Measurements from ENCODE around the gene ANXA10. TPM values are rescaled to one million over a fixed set of nuclear protein-coding genes. Genes with fewer than 3 reads are reported as not detected.
A peak's percentile ranks its signal among the peaks of the same experiment; 100 is the strongest.

ANXA10 gene, protein sequence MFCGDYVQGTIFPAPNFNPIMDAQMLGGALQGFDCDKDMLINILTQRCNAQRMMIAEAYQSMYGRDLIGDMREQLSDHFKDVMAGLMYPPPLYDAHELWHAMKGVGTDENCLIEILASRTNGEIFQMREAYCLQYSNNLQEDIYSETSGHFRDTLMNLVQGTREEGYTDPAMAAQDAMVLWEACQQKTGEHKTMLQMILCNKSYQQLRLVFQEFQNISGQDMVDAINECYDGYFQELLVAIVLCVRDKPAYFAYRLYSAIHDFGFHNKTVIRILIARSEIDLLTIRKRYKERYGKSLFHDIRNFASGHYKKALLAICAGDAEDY
- total RNA-seq, result 1.1 and 1.2 TPM in 2 replicates

DNA sequence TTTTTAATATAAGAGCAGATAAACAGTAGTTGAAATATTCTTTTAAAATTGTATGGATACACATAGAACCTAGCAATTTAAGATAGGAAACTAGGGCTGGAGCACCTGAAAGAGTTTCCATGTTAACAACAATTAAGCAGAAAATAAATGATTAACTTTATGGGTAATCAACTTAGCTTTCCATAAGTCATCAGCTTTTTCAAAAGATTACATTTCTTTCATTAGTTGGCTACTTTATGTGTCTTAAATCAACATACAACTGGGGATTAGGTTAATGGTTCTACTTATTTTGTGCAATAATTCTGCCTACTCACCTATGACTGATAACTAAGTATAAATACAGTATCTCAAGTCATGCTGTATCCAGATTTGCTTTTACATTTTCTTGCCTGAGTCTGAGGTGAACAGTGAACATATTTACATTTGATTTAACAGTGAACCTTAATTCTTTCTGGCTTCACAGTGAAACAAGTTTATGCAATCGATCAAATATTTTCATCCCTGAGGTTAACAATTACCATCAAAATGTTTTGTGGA, at the start of gene ANXA10:
ANXA10 (plus strand) TSS at position 362 of the 537 bp plus-strand sequence; CDS start at position 526, 164 bp downstream.
- H4K20me1 ChIP-seq (ENCODE audit: insufficient read depth, low read length), result no peaks in the 10 kb centered on the region
- H3K79me2 ChIP-seq (ENCODE audit: insufficient read depth, low read length), result no peaks in the 10 kb centered on the region
- H3K4me1 ChIP-seq (ENCODE audit: insufficient read depth, low read length), result peaks cover 21% of the 10 kb centered on the region
- no peak within 1 kb of the TSS for H3K4me3 ChIP-seq (ENCODE audit: insufficient read depth, low read length)
- peak; percentile 35 for DNase-seq (ENCODE audit: insufficient read length, low spot score, missing footprints)
- H3K4me2 ChIP-seq (ENCODE audit: insufficient read depth, low read length), result no peak within 1 kb of the TSS
- peak within 1 kb of the TSS; percentile 36 for H2AFZ ChIP-seq (ENCODE audit: low read length)
- H3K9me3 ChIP-seq (ENCODE audit: low read depth, low read length), result peaks cover 9% of the 10 kb centered on the region
- no peaks in the 10 kb centered on the region for H3K36me3 ChIP-seq (ENCODE audit: insufficient read depth, low read length)
- no peaks in the 10 kb centered on the region for H3K27me3 ChIP-seq (ENCODE audit: insufficient read depth, low read length)
- no peak within 1 kb of the TSS for H3K27ac ChIP-seq (ENCODE audit: low read depth, low read length)
- TF ChIP-seq CTCF (IDR thresholded peaks at IDR 0.05; ENCODE audit: extremely low read depth, low read depth, low read length), result no peak

GRCh38 chr4:168045354-168045753, 47.0 kb upstream of the ANXA10 start:
- no peak overlapping the region for H3K27ac ChIP-seq (ENCODE audit: low read depth, low read length)
- no peak overlapping the region for H3K4me2 ChIP-seq (ENCODE audit: insufficient read depth, low read length)
- no peak for TF ChIP-seq CTCF (IDR thresholded peaks at IDR 0.05; ENCODE audit: extremely low read depth, low read depth, low read length)
- no peaks in the 10 kb centered on the region for H3K36me3 ChIP-seq (ENCODE audit: insufficient read depth, low read length)
- no peaks in the 10 kb centered on the region for H3K27me3 ChIP-seq (ENCODE audit: insufficient read depth, low read length)
- H3K9me3 ChIP-seq (ENCODE audit: low read depth, low read length), result no peaks in the 10 kb centered on the region
- no peaks in the 10 kb centered on the region for H4K20me1 ChIP-seq (ENCODE audit: insufficient read depth, low read length)
- no peaks in the 10 kb centered on the region for H3K79me2 ChIP-seq (ENCODE audit: insufficient read depth, low read length)
- no peaks in the 10 kb centered on the region for H3K4me1 ChIP-seq (ENCODE audit: insufficient read depth, low read length)
- no peak overlapping the region for H3K4me3 ChIP-seq (ENCODE audit: insufficient read depth, low read length)
- H2AFZ ChIP-seq (ENCODE audit: low read length), result no peak overlapping the region
- no peak for DNase-seq (ENCODE audit: insufficient read length, low spot score, missing footprints)

GRCh38 chr4:168050002-168050401, 42.3 kb upstream of the ANXA10 start:
- H3K4me3 ChIP-seq (ENCODE audit: insufficient read depth, low read length), result no peak overlapping the region
- H3K9me3 ChIP-seq (ENCODE audit: low read depth, low read length), result no peaks in the 10 kb centered on the region
- no peak overlapping the region for H3K27ac ChIP-seq (ENCODE audit: low read depth, low read length)
- H3K27me3 ChIP-seq (ENCODE audit: insufficient read depth, low read length), result no peaks in the 10 kb centered on the region
- no peak overlapping the region for H2AFZ ChIP-seq (ENCODE audit: low read length)
- H3K79me2 ChIP-seq (ENCODE audit: insufficient read depth, low read length), result no peaks in the 10 kb centered on the region
- H4K20me1 ChIP-seq (ENCODE audit: insufficient read depth, low read length), result no peaks in the 10 kb centered on the region
- no peaks in the 10 kb centered on the region for H3K36me3 ChIP-seq (ENCODE audit: insufficient read depth, low read length)
- H3K4me2 ChIP-seq (ENCODE audit: insufficient read depth, low read length), result no peak overlapping the region
- TF ChIP-seq CTCF (IDR thresholded peaks at IDR 0.05; ENCODE audit: extremely low read depth, low read depth, low read length), result no peak
- no peak for DNase-seq (ENCODE audit: insufficient read length, low spot score, missing footprints)
- H3K4me1 ChIP-seq (ENCODE audit: insufficient read depth, low read length), result no peaks in the 10 kb centered on the region

DNA sequence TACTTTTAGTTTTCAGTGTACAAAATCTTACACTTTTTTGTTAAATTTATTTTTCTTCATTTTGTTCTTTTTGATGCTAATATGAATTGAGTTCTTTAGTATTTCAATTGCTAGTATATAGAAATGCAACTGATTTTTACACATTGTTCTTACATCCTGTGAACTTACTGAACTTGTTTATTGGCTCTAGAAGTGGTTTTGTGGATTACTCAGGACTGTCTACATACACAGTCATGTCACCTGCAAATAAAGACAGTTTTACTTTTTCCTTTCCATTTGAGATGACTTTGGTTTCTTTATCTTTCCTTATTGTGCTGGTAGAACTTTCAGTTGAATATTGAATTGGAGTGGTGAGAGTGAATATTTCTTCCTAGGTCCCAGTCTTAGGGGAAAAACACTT, 40.8 kb upstream of the ANXA10 start:
- H3K79me2 ChIP-seq (ENCODE audit: insufficient read depth, low read length), result no peaks in the 10 kb centered on the region
- H3K36me3 ChIP-seq (ENCODE audit: insufficient read depth, low read length), result no peaks in the 10 kb centered on the region
- no peak for TF ChIP-seq CTCF (IDR thresholded peaks at IDR 0.05; ENCODE audit: extremely low read depth, low read depth, low read length)
- H3K4me3 ChIP-seq (ENCODE audit: insufficient read depth, low read length), result no peak overlapping the region
- H4K20me1 ChIP-seq (ENCODE audit: insufficient read depth, low read length), result no peaks in the 10 kb centered on the region
- H3K4me2 ChIP-seq (ENCODE audit: insufficient read depth, low read length), result no peak overlapping the region
- no peaks in the 10 kb centered on the region for H3K4me1 ChIP-seq (ENCODE audit: insufficient read depth, low read length)
- DNase-seq (ENCODE audit: insufficient read length, low spot score, missing footprints), result no peak
- no peaks in the 10 kb centered on the region for H3K27me3 ChIP-seq (ENCODE audit: insufficient read depth, low read length)
- no peak overlapping the region for H2AFZ ChIP-seq (ENCODE audit: low read length)
- H3K27ac ChIP-seq (ENCODE audit: low read depth, low read length), result no peak overlapping the region
- no peaks in the 10 kb centered on the region for H3K9me3 ChIP-seq (ENCODE audit: low read depth, low read length)

Data from osteoblast (primary cell).